ENCODE measurements around the gene DTYMK. TPM values are rescaled to one million over a fixed set of nuclear protein-coding genes. Genes with fewer than 3 reads are reported as not detected.

Gene DTYMK
- total RNA-seq, 4 donors from 2014 or later = 14.6 to 40.3 (median 21.9) TPM

DNA sequence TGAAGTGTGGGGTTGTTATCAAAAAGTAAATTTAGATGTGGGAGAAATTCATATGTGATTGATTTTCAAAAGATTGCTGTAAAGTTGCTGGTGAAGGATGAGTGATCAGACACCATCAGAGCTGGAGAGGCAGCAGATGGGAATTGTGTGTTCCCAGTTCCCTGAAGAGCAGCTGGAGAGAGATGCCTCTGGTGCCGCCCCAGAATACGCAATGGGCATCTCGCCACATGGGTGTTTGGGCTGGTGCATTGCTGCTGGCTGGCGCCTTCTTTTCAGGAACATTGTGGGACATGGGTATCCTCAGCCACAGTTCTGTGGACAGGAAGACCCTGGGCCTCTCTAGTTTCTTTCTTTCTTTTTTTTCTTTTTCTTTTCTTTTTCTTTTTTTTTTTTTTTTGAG lies 37.2 kb downstream of the DTYMK start:
- peaks cover 0 to 26% (median 0%) of the 10 kb centered on the region in 3 donors for H3K4me1 ChIP-seq
- H3K36me3 ChIP-seq = peaks cover 0 to 57% (median 20%) of the 10 kb centered on the region in 3 donors
- WGBS, 2 donors = 73 to 81% methylated on average over 4 of the region's 4 CpGs
- H3K27me3 ChIP-seq = no peaks in the 10 kb centered on the region
- intact Hi-C loops (cut with DNase I) = no loop called here
- H3K4me3 ChIP-seq = no peak overlapping the region
- no peak overlapping the region for H3K27ac ChIP-seq
- no peaks in the 10 kb centered on the region for H3K9me3 ChIP-seq
- TF ChIP-seq POLR2A (IDR thresholded peaks at IDR 0.05) = no peak
- no peak for TF ChIP-seq CTCF (IDR thresholded peaks at IDR 0.05)
- DNase-seq = no peak

- TF ChIP-seq POLR2A (IDR thresholded peaks at IDR 0.05) (no peak), CTCF (IDR thresholded peaks at IDR 0.05) (no peak)
- intact Hi-C loops (cut with DNase I) = no loop called here
- WGBS, 2 donors = 69 to 77% methylated on average over 6 of the region's 6 CpGs
- Histone ChIP-seq H3K27me3 (no peaks in the 10 kb centered on the region), H3K4me3 (no peak overlapping the region), H3K27ac (no peak overlapping the region), H3K36me3 (peaks cover 0 to 54% (median 17%) of the 10 kb centered on the region in 3 donors), H3K4me1 (peaks cover 0 to 26% (median 0%) of the 10 kb centered on the region in 3 donors), H3K9me3 (no peaks in the 10 kb centered on the region)
- no peak for DNase-seq
These were observed 38.2 kb downstream of the DTYMK start for GRCh38 chr2:241648453-241648852.

DNA sequence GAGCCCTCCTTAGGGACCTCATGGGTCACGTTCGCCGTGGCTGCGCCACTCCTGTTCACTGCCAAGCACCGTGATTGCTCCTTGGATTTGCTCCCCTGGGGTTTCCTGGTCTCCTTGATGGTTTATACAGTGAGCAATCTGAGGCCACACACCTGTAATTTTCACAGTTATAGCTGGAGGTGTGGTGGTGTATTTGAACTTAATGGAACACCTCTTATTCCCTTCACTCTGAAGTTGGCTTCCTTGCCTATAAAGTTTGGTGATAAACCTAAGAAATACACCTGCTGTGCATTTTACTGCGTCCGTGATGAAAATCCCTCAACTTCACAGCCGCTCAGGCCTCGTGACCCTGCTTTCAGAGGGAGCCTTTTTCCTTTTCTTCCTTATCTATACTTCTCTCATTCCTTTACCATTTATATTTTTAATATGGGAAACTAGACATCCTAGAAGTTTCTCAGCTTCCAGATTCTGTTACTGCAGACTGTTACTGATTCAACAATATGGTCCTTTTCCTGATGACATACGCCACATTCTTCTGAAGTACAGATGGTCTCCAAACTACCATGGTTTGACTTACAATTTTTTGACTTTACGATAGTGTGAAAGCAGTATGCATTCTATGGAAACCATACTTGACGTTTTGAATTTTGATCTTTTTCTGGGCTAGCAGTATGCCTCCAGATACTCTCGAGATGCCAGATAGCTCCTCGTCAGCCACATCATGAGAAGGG lies 40.5 kb downstream of the DTYMK start:
- intact Hi-C loops (cut with DNase I) = no loop called here
- H3K9me3 ChIP-seq = no peaks in the 10 kb centered on the region

DNA sequence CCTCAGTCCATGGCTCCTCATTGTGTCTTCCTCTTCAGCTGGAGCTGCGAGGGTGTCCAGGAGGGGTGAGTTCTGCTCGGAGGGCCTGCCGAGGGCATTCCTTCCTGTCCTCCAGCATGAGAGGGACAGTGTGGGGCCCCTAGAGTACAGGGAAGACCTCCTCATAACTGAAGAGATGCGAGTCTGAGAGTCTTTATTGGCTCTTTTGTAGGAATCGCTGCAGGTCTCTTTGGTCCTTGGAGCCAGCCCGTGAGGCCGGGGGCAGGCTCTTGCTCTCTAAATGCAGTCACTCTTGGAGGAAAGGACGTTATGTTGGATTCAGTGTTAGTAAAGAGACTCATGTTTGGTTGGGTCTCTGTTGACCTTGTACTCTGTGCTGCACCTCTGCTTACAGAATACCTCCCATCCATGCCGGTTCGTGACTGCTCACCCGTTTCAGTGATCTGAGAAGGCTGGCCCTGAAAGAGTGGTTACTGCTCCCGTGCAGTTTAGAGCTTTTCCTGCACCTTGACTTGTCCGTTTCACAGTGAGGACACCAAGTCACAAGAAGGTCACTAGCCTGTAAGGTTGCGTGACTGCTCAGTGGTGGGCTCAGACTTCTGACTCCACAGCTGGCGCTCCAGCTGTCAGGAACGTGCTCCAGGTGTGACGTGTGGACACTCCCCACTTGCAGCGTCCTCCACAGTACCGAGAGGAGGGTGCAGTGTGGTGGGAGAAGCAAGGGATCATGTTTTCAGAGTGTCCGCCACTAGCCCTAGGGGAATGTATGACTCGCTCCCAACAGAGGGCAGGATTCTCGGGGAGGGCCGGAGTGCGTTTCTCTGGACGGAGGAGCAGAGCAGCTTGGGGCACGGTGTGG lies 41.3 kb downstream of the DTYMK start:
- 87 to 90% methylated on average over 10 to 14 of the region's 26 CpGs for WGBS, 2 donors
- Histone ChIP-seq H3K4me1 (peaks cover 0 to 48% (median 6%) of the 10 kb centered on the region in 3 donors), H3K36me3 (peaks cover 0 to 22% (median 0%) of the 10 kb centered on the region in 3 donors), H3K4me3 (no peak overlapping the region), H3K27ac (no peak overlapping the region), H3K9me3 (no peaks in the 10 kb centered on the region), H3K27me3 (no peaks in the 10 kb centered on the region)
- no peak for TF ChIP-seq POLR2A (IDR thresholded peaks at IDR 0.05)
- TF ChIP-seq CTCF (IDR thresholded peaks at IDR 0.05) = no peak
- DNase-seq = no peak
- intact Hi-C loops (cut with DNase I) = no loop called here

More for the DNA sequence above, 40.5 kb downstream of the DTYMK start:
- 88 to 95% methylated on average over 14 of the region's 14 CpGs for WGBS, 2 donors
- H3K27ac ChIP-seq = no peak overlapping the region
- peaks cover 0 to 30% (median 0%) of the 10 kb centered on the region in 3 donors for H3K36me3 ChIP-seq
- H3K4me1 ChIP-seq = peaks cover 0 to 40% (median 0%) of the 10 kb centered on the region in 3 donors
- no peak for DNase-seq
- H3K4me3 ChIP-seq = no peak overlapping the region
- TF ChIP-seq POLR2A (IDR thresholded peaks at IDR 0.05) (no peak), CTCF (IDR thresholded peaks at IDR 0.05) (no peak)
- H3K27me3 ChIP-seq = no peaks in the 10 kb centered on the region

DNA sequence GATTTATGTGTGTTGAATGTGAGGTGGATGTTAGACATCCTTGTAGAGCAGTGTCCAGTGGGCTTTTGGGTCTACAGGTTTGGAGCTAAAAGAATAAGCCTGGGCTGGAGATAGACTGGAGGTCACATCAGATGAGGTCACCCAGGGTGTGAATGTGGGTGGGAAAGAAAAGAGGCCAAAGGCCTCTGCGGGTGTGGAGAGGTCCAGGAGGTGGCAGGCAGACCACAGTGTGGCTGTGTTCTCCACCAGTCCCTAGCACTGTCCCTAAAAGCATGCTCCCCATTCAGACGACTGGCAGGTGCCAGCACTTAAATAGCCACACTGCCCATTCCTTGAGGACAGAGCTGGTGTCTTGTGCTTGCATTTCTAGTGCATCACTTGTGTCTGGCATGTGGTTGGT lies 45.0 kb downstream of the DTYMK start:
- H3K27me3 ChIP-seq = no peaks in the 10 kb centered on the region
- no peak overlapping the region for H3K27ac ChIP-seq
- no peak for TF ChIP-seq POLR2A (IDR thresholded peaks at IDR 0.05)
- no peak for TF ChIP-seq CTCF (IDR thresholded peaks at IDR 0.05)
- H3K4me1 ChIP-seq = peaks cover 9 to 50% (median 25%) of the 10 kb centered on the region in 3 donors
- no peaks in the 10 kb centered on the region for H3K9me3 ChIP-seq
- H3K4me3 ChIP-seq = no peak overlapping the region
- intact Hi-C loops (cut with DNase I) = no loop called here
- no peak for DNase-seq
- peaks cover 0 to 18% (median 0%) of the 10 kb centered on the region in 3 donors for H3K36me3 ChIP-seq
- 58 to 79% methylated on average over 2 of the region's 2 CpGs for WGBS, 2 donors
